Left renal cortex interstitium (tissue), 4 donors: ENCODE data around the gene FAM111B. TPM values are rescaled to one million over a fixed set of nuclear protein-coding genes. Genes with fewer than 3 reads are reported as not detected.
"Not testable (repeated sequence)": the region's sequence is repeated elsewhere in the genome, so short reads cannot be mapped to it uniquely, and the experiment has no call there.

Experiments
- DNase-seq, 4 donors: peaks; one replicate each; pipeline ENCODE4 v3.0.0-alpha.2; 2013; ENCODE audit warnings: low read depth in 4 of 4, low spot score in 2 of 4, missing footprints in 1 of 4
- polyA plus RNA-seq, 4 donors: library from polyadenylated mRNA; unstranded; fragments of 120-200 nt; gene quantifications; one replicate each; pipeline ENCODE4 v1.2.1, GENCODE V29; 2013; ENCODE audit not compliant: insufficient read length in 4 of 4

Gene FAM111B, protein sequence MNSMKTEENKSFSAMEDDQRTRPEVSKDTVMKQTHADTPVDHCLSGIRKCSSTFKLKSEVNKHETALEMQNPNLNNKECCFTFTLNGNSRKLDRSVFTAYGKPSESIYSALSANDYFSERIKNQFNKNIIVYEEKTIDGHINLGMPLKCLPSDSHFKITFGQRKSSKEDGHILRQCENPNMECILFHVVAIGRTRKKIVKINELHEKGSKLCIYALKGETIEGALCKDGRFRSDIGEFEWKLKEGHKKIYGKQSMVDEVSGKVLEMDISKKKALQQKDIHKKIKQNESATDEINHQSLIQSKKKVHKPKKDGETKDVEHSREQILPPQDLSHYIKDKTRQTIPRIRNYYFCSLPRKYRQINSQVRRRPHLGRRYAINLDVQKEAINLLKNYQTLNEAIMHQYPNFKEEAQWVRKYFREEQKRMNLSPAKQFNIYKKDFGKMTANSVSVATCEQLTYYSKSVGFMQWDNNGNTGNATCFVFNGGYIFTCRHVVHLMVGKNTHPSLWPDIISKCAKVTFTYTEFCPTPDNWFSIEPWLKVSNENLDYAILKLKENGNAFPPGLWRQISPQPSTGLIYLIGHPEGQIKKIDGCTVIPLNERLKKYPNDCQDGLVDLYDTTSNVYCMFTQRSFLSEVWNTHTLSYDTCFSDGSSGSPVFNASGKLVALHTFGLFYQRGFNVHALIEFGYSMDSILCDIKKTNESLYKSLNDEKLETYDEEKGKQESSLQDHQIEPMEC
- 10 to 100 TPM; 11.2 to 13.3 (median 12.1) TPM for polyA plus RNA-seq

GRCh38 chr11:59106363-59107336, at the start of gene FAM111B:
FAM111B (plus strand) TSS chr11:59107237; CDS start chr11:59109626, 2,389 bp downstream.
- DNase-seq = peak; percentile 63 to 89 (median 77)

GRCh38 chr11:59058120-59059033, 48.7 kb upstream of the FAM111B start:
- DNase-seq = peak; percentile 63 to 86 (median 66)

- not testable (repeated sequence) for DNase-seq
These were observed 46.9 kb upstream of the FAM111B start for GRCh38 chr11:59060096-59060495.

GRCh38 chr11:59062602-59063529, 44.2 kb upstream of the FAM111B start:
- no peak for DNase-seq

DNA sequence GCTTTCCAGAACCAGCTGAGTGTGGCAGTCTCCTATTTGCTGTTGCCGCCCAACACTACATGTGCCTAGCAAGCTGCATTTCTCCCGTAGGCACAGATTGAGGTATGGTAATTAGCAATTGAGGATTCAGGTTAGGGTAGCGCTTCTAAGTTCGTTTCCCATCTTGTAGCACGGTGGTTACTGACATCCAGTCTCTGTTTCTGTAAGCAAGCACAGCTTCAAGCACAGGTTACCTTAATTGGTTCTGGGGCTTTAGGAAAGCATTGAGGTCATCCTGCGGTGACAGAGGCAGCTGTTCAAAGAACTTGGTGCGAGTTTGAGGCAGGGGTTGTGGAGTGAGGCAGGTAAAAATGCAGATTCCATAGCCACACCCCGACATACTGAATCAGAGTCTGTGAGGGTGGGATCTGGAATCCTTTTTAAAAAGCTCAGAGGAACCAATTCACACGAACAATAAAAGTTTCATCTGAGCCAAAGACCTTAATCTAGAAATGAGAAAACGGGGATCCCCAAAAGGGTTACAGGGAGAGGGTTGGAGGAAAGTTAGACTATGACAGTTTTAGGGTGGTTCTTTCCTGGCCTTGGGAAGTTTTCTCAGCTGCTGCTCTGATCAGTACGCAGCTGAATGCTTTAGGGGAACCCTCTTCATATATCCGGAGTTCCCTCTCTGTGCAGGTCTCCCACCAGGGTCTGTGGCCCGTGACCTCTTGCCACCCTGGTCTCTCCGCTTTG, 42.9 kb upstream of the FAM111B start:
- DNase-seq = not testable (repeated sequence)

DNA sequence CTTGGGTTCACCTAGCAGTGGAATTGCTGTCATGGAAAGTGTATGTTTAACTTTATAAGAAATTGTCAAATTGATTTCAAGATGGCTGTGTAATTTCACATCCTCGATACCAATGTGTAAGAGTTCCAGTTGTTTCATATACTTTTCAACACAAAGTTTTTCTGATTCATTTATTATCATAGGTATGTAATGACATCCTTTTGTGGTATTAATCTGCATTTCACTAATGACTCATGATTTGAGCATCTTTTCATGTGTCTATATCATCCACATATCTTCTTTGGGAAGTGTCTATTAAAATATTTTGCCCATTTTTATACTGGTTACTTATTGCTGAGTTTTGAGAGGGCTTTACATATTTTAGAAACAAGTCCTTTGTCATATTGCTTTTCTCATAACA, 38.0 kb upstream of the FAM111B start:
- DNase-seq = no peak

GRCh38 chr11:59076876-59077571, 30.0 kb upstream of the FAM111B start:
- DNase-seq = no peak

GRCh38 chr11:59078435-59078834, 28.6 kb upstream of the FAM111B start:
- no peak for DNase-seq

DNA sequence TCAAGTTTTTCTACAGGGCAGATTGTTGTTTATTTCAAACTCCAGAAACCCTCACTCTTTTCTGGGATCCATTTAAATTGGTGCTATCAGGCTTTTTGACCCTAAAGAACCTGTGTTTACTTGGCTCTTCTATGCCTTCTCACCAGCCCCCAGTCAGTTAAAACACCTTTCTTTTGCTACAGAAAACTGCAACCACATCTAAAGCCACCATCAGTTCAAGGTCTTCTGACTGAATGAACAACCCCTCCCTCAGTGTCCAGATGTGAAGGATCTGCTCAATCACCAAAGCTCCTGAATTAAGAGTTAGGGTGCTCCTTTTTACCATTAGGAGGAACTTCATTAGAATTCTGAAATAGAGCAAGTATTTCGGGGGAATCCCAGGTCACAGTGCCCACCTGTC, 28.0 kb upstream of the FAM111B start:
- DNase-seq = no peak

- DNase-seq = not testable (repeated sequence)
These were observed 26.6 kb upstream of the FAM111B start for GRCh38 chr11:59080421-59080820.

GRCh38 chr11:59081430-59082020, 25.5 kb upstream of the FAM111B start:
- not testable (repeated sequence) for DNase-seq

DNA sequence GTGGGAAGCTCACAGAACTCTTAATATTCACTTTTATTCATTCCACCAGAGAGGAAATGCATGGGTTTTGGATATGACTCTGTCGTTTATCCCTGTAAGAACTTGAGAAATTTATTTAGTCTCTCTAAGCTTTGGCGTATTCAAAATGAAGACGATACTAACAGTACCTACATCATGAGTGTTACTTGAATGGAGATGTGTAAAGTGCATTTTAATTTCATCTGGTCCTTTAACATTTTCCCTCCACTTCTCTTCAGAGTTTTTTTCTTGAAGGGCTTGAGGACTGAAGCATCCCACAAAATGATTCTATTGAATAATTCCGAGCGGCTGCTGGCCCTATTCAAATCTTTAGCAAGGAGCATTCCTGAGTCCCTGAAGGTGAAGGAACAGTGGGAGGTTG, 21.0 kb upstream of the FAM111B start, which contains the start of gene GLYATL1B:
Gene GLYATL1B, plus strand, starts transcription at position 301 of the 400 bp plus-strand sequence. Its CDS starts 0 bp downstream, at position 301.
- DNase-seq = not testable (repeated sequence)

DNA sequence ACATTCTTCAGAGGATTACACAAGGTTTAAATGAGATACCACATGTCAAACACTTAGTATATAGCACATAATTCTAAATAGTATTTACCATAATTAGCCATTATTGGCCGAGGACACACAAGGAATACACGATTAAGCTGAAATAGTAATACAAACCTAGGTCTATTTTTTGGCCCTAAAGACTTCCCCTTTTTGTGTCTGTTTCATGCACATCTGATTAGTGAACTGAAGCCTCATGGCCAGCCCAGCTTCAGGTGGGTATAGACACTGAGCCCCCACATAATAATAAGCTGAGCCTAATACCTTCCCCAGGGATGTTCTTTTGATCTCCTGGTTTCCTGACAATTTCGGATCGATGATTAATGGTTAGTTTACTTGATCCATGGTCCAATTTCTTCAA, 18.9 kb upstream of the FAM111B start:
- DNase-seq = no peak

GRCh38 chr11:59093576-59093975, 13.5 kb upstream of the FAM111B start:
- DNase-seq = not testable (repeated sequence)

DNA sequence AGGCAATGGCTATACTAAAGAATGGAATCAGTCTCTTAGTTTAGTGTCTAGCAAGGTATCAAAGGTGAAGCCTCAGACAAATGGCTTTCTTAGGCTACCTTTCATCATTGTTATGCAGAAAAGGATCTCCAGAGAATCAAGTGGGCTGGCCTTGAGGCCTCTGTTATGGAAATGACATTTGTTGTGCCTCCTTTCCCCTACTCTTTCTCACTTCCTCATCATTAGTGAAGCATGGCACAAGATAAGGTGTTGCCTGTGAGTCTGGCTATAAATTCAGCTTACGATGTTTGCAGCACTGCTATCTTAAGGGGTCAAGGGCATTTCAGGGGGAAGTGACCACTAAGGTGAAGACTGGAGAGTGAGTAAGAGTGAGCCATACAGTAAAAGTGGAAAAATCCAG, 11.8 kb upstream of the FAM111B start:
- DNase-seq = not testable (repeated sequence)

DNA sequence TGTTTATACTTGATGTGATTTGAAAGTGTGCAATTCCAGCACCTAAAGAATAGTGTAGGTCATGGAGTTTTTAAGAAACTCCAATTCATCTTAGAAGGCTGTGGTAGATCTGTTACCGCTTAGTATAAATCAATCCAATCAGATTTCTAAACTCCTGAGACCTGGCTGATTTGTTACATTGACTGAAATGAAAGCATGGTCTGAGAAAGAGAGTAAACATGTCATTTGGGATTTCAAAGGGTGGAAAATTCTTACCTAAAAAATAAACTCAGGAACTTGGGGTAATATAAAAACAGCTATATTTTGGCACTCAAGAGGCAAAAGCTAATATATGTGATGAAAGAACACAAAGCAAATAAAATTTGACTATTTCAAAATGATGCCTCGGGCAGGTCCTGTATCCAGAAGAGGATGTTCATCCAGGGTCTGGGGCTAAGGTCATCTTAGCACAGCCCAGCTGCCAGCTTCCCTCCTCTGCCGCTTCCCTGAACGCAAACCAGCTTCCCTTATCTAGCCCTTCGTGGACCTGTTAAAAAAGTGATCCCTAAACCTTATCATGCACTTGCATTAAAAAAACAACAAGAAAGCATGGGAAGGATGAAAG, 11.0 kb upstream of the FAM111B start:
- not testable (repeated sequence) for DNase-seq
